Activated CD4-positive, CD25-positive, alpha-beta regulatory T cell treated with anti-CD3 and anti-CD28 coated beads, Interleukin-2, amount 50 U/mL, for 16 hours (primary cell): ENCODE data around the gene SEMA3E.

Experiments used
- DNase-seq: peaks from one replicate; pipeline ENCODE4 v3.0.0-alpha.2; 2020; ENCODE audit warnings: low read depth, low spot score

Gene SEMA3E

DNA sequence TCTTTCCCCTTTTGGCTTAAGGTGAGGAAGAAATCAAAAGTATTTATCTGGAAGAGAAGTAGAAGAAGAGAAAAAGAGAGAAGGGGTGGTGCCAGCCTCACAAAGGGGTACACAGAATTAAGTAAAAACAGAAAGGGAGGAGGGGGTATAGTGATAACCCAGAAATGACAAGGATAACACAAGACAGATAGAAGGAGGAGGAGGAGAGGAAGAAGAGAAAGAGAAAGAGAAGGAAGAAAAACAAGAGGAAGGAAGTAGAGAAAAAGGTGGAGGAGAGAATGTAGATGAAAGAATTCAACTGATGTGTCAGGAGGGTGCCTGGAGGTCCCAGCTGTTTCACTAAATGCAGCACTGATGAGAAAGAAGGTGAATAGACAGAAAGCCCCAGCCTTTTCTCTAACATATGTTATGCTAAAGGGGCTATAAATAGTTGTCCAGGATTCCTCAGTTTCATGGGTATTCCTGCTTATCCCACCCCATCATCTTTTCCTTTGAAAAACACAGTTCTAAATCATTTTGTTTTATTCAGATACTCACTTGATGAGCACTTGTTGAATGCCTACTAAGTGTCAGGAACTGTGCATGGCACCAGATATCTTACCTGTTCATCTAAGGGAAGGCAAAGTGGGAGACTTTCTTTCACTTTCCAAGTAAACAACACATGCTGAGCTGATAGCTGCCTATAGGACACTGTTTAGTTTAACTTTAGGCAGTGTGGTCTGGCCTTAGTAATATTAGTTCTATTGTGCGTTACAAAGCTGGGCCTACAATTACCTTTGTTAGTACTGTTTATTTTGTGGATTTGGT lies 8.0 kb downstream of the SEMA3E start:
- no peak for DNase-seq

DNA sequence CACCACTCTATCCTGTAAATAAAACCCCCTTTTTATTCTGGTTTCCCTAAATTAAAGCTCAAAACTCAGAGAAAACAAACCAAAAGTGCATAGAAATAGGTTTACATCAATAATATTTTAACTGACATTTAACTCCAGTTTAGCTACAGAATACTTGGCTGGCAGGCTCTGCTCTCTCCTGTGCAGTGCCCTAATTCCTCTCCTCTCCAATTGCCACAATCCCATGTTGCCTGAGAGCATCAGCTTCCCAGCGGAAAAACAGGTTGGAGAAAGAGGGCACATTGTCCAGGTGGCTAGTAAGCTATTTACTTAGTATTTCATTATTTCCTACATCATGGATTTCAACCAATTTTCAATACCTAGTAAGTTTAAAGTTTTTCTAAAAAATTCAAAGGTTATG lies 8.7 kb downstream of the SEMA3E start:
- no peak for DNase-seq

- DNase-seq, result no peak
Measured at GRCh38 chr7:83633516-83633915, 15.4 kb downstream of the SEMA3E start.

- DNase-seq, result no peak
Measured at GRCh38 chr7:83629117-83629880, 19.6 kb downstream of the SEMA3E start.

GRCh38 chr7:83617858-83618257 lies 31.1 kb downstream of the SEMA3E start:
- no peak for DNase-seq

- no peak for DNase-seq
Measured at GRCh38 chr7:83614112-83614511, 34.8 kb downstream of the SEMA3E start.

DNA sequence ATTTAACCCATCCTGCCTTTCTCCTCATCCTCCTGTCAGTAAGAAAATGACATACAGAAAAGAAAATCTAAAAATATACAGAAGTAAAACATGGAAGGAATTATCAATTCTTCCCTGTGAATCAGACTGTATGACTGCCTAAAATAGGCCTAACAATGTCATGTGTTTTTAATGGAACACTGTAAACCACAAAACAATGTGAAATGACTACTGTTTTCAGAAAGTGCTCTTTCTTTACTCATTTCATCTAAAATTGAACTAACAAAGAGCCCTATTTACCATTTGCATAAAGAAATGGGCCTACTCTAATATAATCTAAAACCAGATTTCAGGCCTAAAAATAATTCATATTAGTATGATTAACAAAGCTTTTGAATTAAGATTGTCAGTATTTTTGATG lies 35.7 kb downstream of the SEMA3E start:
- no peak for DNase-seq

DNA sequence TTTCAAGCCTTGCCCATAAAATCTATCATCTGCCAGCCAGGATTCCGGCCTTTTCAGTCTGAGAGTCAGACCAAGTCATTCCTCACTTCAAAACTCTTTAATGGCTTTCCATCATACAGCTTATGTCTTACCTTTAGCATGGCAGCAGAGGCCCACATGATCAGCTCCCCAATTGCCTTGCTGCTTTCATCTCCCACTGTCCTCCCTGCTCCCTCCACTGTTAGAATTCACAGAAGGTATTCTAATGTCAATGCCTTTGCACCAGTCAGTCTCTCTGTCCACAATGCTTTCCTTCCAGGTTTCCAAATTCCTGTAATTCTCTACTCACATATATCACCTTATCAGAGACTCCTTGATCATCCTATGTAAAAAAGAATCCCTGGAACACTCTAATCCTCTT lies 37.2 kb downstream of the SEMA3E start:
- DNase-seq, result no peak

DNA sequence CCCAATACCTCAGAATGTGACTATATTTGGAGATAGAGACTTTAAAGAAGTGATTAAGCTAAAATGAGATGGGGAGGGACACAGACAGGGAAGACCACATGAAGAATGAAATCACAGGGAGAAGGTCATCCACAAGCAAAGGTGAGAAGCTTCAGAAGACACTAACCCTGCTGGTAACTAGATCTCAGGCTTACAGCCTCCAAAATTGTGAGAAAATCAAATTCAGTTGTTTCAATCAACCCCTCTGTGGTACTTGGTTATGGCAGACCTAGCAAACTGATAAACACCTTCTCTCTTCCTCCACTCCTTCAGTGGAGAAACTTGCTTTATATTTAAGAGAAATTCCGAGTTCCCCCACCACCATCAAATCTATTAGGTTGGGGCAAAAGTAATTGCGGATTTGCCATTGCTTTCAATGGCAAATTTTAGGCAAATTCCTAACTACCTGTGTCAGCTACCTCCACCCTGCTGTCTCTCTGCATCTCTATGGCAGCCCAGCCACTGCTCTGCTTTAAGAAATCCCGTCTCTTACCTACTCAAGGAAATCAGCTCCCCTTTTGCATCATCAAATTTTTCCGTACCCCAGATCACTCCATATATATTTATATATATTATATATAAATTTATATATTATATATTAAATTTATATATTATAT lies 38.2 kb downstream of the SEMA3E start:
- DNase-seq, result no peak

- DNase-seq, result no peak
Measured at GRCh38 chr7:83608716-83609115, 40.2 kb downstream of the SEMA3E start.

DNA sequence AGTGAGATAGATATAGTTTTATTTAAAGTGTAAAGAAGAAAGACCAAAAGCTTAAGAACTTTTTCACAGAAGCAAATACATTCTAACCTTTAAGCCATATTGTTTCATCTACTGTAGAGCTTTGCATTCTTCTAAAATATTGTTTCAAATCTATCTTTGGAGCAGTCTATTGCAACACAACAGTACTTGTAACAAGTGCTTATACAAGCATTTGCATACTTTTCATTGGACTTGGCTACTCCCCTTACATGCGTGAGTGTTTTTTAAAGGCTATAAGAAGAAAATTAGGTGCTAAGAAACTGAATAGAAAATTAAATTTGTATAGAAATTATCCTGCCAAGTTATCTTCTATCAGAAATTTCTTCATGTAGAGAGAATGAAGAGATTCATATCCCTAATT lies 45.3 kb downstream of the SEMA3E start:
- DNase-seq, result no peak

GRCh38 chr7:83599131-83599530 lies 49.8 kb downstream of the SEMA3E start:
- DNase-seq, result no peak

GRCh38 chr7:83593921-83594475 lies 54.9 kb downstream of the SEMA3E start:
- no peak for DNase-seq

DNA sequence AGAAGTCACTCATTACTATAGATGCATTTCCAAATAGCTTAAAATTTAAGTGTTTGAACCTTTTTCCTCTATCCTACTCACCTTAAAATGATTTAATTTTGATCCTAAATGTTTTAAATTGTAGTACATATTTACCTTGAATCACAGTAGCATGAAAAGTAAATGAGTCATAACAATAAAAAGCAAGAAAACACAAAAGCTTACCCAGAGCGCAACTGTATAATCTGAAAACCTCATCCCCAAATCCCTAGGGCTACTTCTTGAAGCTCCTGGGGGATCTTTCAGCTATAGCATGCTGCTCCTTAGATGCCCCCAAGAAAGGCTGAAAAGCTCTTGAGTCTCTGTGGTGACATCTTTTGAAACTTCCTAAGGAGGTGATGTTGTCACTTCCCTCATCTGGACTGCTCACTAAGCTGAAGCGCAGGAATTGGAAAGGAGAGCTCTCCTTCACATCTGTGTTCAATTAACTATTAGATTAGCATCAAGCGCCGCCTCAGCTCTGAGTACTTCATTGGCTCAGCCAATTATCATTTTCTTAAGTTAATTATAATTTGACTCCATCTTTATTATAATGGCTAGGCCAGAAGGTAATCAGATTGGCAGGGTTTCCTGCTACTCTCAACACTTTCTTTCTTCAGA lies 60.2 kb downstream of the SEMA3E start:
- DNase-seq, result no peak

- no peak for DNase-seq
Measured at GRCh38 chr7:83586281-83586680, 62.7 kb downstream of the SEMA3E start.

DNA sequence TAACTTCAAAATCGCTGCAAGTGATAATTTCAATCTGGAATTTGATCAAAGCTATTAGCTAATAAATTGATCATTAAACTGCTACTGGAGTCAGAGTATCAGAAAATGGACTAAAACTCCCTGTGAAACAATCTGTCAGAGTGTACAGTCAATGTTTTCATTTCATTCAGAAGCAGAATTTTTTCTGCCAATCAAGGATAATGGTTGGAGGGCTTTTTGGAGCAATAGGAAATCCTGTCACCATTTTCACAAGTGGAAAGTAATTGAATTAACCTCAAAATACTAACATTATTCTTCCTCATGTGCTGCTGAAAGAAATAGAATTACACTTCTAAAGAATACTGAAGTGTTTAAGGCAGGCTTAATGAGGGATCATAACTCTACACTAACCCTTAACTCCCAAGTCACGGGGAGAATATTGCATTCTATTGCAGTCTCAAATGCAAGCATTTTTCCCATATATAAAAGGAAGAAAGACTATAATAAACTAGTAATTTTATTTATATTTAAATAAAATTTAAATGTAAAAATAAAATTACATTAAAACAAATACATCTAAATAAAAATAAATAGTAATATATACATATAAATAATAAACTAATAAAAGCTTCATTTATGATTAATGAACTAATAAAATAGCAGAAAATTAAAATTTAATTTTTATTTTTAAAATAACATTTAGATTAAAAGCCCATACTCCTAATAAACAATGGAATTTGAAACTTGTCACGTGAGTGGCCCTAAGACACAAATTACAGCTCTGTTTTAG lies 67.1 kb downstream of the SEMA3E start:
- DNase-seq, result no peak

DNA sequence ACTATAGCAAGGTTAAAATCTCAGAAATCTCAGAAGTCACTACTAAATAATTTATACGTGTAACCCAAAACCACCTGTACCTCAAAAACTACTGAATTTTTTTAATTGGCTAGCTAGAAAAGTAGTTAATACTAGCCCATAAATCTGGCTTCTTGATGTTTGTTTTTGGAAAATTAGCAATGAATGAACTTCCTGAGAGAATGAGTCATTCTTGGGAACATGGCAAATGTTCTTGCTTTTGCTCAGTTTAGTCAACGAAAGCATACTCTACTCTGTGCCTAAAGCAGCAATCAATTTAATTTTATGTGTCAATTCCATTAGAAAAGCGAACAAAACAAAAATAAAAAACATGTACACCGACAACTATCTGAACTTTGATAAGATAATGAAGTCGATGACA lies 69.2 kb downstream of the SEMA3E start:
- no peak for DNase-seq

GRCh38 chr7:83575436-83575835 lies 73.5 kb downstream of the SEMA3E start:
- DNase-seq, result no peak

- DNase-seq, result no peak
Measured at GRCh38 chr7:83574616-83575015, 74.3 kb downstream of the SEMA3E start.

DNA sequence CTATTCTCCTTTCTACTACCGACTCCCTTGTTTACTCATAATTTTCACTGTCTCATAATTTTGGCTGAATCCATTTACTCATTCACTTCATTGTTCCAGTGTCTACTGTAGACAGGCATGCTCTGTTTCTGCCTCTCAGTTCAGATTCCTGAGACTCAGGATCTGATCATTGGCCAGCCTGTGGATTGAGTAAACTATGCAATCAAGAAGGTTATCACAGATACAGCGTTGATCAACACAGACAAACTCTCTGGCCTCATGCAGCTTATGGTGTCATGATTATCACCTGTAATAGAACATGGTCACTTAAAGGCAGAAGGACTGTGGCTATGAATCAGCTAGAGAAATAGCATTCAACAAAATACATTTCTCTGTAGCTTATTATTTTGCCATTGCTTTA lies 86.0 kb downstream of the SEMA3E start:
- no peak for DNase-seq

- no peak for DNase-seq
Measured at GRCh38 chr7:83562289-83562688, 86.7 kb downstream of the SEMA3E start.
